ENCODE data around the gene CCSAP.
"Not testable (repeated sequence)": the region's sequence is repeated elsewhere in the genome, so short reads cannot be mapped to it uniquely, and the experiment has no call there.

Gene CCSAP

DNA sequence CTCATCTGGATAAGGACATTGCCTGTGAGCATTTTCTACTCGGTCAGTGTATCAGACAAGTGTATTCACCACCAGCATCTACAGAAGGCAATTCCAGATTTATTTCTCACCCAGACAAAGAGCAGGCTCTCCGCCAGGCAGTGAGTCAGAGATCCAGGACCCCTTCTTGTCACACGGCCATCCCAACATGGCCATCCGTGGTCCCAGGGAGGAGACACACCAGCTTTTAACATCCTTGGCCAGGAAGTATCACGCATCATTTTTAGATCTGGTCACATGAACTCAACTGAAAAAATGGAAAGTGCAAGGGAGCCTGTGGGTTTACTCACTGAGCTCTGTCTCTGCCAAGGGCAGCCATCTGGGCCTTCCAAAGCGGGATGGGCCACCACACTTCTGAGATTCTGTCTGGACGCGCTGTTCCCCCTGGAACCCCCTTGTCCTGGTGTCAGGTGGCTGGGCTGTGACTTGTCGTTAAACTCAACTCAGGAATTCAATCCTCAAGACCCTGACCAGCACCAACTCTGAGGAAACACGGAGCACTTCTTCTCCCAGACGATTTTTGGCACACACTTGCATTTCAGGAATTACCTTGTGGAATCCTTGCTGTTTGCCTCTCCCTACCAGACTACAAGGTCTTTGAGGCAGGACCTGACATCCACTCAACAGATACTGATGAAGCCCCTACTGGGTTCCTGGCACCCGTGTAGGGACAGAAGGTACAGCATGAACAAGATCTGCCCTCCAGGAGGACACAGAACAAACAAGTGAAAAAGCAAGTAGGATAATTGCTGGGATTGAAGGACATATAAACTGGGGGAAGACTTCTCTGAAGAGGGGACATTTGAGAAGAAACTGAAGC is 21.6 kb upstream of the CCSAP start:
- DNase-seq (ENCODE audit: low read depth), result no peak

DNA sequence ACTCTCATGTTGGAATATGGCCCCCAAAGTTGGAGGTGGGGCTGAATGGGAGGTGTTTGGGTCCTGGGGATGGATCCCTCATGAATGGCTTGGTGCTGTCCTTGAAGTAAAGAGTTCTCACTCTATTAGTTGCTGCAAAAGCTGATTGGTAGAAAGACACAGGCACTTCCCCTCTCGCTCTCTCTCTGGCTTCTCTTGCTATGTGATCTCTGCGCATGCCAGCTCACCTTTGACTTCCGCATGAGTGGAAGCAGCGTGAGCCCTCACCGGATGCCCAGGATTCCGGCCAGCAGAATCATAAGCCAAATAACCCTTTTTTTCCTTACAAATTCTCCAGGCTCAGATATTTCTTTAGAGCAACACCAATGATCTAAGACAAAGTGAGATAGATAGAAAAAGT is 20.9 kb upstream of the CCSAP start:
- no peak for DNase-seq (ENCODE audit: low read depth)

DNA sequence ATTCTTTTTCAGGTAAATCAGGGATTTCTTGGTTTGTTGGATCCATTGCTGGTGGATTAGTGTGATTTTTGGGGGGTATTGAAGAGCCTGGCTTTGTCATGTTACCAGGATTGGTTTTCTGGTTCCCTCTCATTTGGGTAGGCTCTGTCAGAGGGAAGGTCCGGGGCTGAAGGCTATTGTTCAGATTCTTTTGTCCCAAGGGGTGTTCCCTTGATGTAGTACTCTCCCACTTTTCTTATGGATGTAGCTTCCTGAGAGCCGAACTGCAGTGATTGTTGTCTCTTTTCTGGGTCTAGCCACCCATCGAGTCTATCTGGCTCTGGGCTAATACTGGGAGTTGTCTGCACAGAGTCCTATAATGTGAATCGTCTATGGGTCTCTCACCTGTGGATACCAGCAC is 17.6 kb upstream of the CCSAP start:
- DNase-seq (ENCODE audit: low read depth), result no peak

DNA sequence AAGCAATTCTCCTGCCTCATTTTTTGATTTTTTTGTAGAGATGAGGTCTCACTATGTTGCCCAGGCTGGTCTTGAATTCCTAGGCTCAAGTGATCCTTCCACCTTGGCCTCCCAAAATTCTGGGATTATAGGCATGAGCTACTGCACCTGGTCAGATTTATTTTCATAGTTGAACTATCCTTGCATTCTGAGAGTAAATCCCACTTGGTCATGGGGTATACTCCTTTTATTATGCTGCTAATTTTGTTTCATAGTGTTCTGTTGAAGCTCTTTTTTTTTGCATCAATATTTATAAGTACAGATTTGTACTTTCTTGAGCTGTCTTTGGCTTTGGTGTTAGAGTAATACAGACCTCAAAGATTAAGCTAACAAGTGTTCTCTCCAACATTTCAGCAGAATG is 12.8 kb upstream of the CCSAP start:
- no peak for DNase-seq (ENCODE audit: low read depth)

DNA sequence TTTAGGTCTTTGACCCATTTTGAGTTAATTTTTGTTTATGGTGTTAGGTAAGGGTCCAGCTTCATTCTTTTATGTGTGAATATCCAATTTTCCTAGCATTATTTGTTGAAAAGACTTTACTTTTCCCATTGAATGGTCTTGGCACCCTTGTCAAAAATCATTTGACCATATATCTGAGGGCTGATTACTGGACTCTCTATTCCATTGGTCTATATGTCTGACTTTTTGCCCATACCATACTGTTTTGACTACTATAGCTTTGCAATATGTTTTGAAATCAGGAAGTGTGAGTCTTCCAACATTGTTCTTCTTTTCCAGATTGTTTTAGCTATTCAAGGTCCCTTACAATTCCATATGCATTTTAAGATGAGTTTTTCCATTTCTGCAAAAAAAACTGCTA is 11.4 kb upstream of the CCSAP start:
- DNase-seq (ENCODE audit: low read depth), result no peak

DNA sequence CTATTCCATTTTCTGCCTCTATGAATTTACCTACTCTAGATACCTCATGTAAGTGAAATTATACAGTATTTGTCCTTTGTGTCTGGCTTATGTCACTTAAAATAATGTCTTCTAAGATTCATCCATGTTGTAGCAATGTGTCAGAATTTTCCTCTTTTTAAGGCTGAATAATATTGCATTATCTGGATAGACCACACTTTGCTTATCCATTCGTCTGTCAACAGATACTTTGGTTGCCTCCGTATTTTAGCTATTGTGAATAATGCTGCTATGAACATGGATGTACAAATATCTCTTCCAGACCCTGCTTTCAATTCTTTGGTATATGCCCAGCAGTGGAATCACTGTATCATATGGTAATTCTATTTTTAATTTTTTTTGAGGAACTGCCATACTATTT is 10.1 kb upstream of the CCSAP start:
- DNase-seq (ENCODE audit: low read depth), result no peak

DNA sequence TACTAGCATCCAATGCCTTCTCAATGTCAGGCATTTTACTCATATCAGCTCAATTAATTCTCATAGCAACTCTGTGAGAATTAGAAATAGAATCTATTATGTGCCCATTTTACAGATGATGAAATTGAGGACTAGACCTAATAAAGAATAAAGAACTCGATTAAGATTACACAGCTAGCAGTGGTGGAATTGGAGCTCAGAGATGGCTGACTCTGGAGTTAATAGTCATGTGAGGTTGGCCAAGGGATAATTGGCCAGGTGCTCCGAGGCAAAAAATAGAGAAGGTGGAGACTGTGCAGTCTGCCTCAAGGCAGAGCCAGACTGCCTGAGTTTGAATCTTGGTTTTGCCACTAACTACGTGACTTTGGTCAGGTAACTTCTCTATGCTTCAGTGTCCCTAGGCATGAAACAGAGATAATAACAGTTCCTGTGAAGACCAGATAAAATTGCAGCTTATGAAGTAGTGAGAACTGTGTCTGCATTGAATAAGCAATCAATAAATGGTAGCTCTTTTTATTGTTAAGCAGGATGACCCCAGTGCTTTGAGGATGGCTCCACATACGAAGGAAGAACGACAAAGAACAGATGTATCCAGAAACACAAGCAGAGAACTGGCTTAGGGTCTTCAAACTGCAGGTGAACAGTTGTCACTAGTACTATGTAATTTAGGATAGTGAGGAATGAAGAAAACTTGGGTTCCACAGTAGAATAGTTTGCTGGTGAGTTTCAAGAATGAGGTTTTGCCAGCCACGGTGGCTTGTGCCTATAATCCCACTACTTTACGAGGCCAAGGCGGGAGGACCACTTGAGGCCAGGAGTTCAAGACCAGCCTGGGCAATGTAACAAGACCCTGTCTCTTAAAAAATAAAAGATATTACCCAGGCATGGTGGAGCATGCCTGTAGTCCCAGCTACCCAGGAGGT is 6.9 kb upstream of the CCSAP start:
- DNase-seq (ENCODE audit: low read depth), result no peak

DNA sequence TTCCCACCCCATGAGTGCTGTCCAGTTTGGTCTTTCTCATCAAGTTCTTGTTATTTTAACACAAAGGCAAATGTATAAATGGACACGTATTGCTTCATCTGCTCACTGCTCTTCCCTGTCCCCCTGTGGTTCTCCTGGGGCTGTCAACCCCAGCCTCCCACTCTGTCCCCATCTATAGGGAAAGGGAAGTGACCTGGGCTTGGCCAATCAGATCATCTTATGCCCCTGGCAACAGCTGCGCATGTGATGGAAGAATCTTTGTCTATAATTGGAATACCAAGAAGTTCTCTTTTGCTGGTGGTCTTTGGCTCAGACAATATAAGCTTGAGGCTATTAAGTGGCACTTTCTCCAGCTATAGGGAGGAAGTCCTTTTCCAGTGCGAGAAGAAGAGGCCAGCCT is 4.7 kb upstream of the CCSAP start:
- no peak for DNase-seq (ENCODE audit: low read depth)

DNA sequence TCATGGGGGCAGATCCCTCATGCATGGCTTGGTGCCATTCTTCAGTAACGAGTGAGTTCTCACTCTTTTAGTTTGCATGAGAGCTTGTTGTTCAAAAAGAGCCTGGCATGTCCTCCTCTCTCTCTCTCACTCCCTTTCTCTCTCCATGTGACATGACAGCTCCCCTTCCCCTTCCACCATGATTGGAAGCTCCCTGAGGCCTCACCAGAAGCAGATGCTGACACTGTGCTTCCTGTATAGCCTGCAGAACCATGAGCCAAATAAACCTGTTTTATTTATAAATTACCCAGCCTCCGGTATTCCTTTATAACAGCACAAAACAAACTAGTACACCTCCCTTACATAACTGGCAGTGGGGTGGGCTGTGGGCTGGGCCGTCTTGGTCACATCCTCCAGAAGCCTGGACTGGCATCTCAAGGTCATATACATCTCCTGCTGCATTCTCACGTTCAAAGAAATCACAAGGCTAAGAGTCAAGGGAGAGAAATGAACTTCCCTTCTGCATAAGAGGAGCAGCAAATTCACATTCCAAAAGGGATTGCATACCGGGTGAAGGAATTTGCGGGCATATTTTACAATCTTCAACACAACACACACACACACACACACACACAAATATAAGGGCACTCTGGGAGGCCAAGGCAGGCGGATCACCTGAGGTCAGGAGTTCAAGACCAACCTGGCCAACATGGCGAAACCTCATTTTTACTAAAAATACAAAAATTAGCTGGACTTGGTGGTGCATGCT is 2.3 kb upstream of the CCSAP start:
- DNase-seq (ENCODE audit: low read depth), result no peak

DNA sequence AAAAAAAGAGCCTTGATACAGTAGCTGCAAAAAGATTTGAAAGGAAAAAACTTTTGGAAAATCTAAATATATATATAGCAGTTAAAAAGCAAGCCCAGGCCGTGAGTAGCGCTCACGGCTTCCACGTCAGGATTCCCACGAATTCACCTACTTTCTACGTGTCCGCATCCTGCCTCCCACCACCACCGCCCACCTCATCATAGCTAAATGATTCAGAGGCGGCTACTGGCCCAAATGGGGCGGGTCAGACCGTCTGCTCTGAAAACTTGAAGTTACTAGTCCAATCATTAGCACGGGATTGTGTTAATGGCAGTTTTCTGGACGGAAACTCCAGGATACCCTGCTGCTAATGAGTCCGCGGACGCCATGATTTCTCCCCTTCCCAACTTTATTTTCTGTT is 1.3 kb upstream of the CCSAP start:
- no peak for DNase-seq (ENCODE audit: low read depth)

DNA sequence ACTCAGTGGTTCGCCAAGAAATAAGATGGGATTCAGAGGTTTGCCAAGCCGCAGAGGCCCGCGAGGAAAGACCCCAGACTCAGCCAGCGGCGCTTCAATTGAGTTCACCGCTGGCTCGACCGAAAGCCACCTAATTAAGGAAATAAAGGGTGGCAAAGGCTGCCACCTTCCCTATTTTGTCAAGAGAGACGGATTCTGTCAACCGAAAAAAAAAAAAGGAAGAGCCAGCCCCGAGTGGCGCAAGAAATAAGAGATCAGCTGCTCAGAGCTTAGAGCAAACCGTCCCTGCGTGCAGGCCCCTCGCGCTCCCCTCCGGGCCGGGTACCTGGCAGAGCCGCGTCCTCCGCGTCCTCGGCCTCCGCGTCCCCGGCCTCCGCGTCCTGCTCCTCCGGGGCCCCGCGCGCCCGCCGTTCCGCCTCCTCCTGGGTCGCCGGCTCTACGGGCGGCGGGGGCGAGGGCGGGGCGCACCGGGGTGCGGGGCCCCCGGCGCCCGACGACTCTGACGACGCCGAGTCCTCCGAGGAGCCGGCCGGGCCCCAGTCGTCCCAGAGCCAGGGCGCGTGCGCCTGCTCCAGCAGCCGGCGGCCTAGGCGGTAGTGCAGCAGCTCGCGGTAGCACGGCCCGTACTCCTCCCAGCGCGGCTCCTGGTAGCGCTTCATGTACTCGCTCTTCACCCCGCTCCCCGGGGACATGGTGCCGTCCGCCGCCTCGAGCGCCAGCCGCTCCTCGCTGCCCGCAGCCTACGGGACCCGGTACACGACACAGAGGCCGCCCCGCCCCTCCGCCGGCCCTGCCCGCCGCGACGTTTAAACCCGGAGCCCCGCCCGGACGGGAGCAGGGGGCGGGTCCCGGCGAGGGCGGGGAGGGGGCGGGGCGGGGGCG is 832 bp downstream of the CCSAP start:
- DNase-seq (ENCODE audit: low read depth), result peak; percentile 54

DNA sequence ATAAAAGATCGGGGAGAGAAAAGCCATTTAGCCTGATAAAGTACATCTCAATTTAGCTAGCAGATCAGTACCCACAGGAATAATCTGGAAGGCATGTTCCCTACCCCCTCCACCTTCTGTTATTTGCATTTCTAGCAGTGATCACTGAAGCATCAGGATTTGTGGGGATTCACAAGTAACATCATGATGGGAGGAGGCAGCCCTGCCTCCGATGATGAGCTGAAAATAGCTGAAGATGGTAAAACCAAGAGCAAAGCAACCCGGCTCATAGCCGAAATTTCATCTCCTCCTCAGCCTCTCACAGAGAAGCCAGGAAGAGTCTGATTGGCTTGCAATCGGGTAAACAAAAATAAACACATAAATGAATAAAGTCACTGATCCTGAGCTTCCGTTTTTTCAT is 2.4 kb downstream of the CCSAP start:
- DNase-seq (ENCODE audit: low read depth), result no peak

DNA sequence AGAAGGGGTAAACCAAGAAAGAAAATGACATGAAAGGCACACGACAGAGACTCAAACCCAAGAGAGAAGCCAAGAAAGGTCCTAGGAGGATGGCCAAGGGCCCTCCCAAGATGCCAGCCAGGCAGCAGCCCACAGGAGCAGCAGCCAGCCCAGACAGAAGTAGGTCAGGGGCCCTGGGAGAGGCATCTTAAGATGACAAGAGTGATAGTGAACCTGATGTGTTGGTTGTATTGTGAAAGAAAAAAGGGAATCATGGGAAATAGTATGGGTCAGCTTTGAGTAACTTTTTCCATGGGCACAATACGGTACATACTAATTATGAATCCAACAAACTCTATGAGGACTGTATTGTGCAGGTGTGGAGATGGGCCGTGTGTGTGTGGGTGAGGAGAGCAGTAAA is 3.3 kb downstream of the CCSAP start:
- DNase-seq (ENCODE audit: low read depth), result no peak

DNA sequence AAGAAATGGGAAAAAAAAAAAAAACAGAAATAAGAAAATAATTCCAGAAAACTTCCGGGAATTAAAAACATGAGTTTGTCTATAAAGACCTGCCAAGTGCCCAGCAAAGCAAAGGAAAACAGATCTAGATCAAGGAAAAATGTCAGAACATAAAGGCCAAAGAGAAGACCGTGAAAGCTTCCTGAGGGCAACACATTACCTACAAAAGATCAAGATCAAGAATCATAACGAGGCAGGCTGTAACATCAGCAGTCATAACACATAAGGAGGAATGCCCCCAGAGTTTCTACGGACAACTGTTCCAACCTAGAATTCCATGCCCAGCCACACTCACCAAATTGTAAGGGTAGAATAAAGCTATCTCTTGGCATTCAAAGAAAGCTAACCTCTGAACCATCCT is 3.8 kb downstream of the CCSAP start:
- no peak for DNase-seq (ENCODE audit: low read depth)

DNA sequence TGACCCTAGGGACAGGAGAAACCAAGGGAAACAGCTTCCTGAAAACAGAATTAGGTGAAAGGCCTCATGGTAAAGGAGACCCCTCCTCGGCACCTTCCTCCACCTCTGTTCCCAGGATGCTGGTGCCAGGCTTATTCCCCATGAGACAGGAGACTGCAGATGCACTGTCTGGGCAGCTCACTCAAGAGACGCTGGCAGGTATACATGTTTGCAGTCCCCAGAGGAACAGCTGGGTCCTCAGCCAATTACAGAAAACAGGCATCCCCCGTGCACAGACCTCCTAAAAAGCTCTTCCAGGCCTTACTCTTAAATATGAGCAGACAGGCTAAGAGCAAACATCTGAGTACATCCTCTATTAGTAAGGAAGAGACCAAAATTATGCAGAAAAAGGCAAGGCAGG is 6.5 kb downstream of the CCSAP start:
- DNase-seq (ENCODE audit: low read depth), result no peak

DNA sequence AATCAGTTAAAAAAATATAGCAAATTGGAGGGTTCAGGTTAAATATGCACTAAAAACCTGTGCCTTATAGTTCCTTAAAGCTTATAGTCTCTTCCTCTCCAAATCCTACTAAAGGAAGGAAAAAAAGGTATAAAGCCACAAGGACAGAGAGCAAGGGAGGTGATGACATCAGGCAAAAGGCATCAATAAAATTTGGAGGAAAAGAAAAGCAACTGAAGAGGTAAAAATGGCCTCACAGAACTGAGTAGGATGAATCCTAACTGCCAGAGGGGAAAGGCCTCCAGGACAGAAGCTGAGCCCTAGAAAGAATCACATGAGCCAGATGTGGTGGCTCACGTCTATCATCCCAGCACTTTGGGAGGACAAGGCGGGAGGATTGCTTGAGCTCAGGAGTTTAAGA is 8.1 kb downstream of the CCSAP start:
- DNase-seq (ENCODE audit: low read depth), result no peak

DNA sequence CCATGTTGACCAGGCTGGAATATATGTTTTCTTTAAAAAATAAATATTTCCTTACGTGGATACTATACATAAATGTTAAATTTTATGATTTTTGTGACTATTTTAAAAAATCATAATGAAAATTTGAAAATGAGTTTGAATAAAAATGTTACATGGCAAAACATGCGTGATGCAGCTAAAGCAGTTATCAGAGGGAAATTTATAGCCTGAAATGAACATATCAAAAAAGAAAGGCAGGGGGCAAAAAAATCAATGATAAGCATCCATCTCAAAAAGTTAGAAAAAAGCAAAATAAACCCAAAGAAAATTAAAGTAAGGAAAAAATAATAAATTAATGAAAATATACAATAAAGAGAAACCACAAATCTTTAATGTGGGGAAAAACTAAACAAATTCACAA is 8.6 kb downstream of the CCSAP start:
- DNase-seq (ENCODE audit: low read depth), result no peak

DNA sequence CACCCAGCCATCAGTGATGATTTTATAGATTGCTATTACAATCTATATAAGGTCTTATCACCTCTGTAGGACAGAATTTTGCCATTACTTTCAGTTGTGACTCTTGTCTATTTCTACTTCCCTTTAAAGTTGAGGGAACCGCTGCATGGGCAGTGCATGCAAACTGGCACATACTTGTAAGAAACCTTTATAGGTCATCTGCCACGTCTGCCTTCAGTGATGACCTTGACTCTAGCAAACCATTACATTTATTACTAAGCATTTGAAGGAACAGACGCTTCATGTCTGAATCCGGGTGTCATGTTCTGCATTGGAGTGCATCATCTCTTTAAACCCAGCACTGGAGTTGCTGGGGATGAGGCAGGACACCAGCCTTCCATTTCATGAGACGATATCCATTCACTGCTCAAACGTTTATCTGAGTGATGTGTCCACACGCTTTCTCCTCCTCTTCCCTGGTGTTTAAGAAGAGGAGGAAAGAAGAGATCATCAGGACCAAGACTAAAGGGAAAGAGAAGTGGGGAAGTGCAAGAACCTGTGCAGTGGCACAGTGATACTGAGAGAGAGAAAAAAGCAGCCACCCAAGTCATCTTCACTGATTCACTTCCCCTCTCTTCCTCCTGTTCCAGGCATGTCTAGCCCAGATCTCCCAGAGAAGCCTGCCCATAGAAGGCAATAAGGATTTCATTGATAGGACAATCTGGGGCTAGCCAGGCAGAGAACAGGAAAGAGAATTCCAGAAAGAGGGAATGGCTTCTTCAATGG is 14.1 kb downstream of the CCSAP start:
- DNase-seq (ENCODE audit: low read depth), result no peak

DNA sequence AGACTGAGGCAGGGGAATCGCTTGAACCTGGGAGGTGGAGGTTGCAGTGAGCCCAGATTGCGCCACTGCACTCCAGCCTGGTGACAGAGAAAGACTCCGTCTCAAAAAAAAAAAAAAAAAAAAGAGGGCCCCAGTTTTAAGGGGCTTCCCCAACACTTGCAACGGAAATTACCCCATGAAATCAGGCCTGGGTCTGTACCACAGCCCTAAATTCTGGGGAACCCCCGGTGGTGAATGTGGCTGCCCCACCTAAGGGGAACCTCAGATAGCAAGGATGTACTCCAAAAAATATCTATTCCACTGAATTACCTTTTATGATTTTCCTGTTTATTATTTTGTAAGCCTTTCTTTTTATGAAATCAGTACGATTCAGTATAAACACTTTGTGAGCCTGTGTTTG is 15.1 kb downstream of the CCSAP start:
- DNase-seq (ENCODE audit: low read depth), result not testable (repeated sequence)

DNA sequence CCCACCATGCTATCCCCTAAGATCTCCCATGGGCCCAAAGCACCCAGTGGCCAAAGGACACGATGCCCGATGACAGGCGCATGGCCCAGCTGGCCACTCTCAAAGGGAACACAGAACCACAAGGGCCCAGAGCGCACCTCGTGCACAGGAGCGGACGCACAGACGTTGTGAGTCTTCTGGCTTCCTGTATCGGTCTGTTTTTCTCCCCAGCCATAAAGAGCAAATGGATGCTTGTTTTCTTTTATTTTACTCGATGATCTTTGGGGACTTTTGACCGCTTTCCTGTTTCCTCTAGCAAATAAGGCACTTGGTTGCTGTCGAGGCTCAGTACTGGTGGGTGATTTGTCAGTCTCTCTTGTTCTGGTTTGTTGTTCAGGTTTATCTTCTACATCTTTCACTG is 16.2 kb downstream of the CCSAP start:
- DNase-seq (ENCODE audit: low read depth), result no peak

Data from stimulated activated CD8-positive, alpha-beta memory T cell treated with anti-CD3 and anti-CD28 coated beads, Interleukin-15, amount 100 ng/mL, for 24 hours (primary cell).